DMS79 treated with DMSO at 0.1 percent for 48 hours (cell line): ENCODE data around the gene LZIC.

Experiments
- DNase-seq: peaks from one replicate; lab custom pipeline; 2025; lab: John Stamatoyannopoulos, UW

Gene LZIC

DNA sequence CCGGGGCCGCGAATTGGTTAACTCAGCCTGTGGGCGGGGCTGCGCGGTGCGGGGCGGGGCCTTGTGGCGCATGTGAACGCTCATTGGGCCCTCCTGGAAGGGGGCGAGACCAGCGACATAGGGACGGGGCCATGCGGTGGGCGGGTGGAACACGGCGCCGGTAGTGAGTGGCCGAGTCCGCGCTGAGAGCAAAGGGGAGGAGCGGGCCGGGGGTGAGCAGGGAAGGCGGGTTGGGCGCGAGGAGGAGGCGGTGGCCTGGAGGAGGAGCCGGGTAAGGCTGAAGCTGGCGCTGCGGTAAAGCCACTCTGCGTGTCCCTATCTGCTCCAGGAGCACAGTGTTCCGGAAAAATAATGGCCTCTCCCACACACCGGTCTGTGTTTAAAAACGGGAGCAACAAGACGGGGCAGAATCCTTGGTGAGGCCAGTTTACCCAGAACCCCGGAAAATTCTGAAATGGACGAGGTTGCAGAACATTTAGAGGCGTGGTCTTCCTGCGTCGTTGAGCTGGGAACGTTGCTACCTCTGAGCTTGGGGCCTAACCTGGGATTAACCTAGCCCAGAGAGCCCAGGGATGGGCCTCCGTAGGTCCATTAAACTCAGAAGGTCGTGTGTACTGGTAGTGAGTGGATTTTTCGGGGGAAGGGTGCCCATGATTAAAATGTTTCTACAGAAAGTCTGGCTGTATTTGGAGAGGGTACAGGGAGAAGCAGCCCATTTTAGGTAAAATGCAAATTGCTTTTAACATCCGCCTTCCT, 32.6 kb downstream of the LZIC start:
- DNase-seq: peak; percentile 97

DNA sequence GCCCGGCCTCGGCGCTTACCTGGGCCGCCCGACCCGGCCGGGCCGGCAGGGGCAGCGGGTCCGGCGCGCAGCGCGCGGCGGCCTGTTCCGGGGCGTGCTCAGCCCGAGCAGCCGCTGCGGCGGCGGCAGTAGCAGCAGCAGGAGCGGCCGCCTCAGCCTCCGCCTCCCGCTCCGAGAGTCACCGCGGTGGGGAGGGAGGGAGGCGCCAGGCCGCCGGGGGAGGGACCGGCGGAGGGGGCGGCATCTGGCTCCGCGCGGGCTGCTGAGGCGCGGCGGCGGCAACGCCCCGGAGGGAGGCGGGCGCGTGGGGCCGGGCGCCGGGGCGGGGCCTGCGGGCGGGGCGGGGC, 33.1 kb downstream of the LZIC start, which contains the start of gene CTNNBIP1:
Gene CTNNBIP1 (minus strand): TSS at position 194 of the 347 bp plus-strand sequence. CDS start 38,205 bp downstream, outside the sequence.
- no peak for DNase-seq

DNA sequence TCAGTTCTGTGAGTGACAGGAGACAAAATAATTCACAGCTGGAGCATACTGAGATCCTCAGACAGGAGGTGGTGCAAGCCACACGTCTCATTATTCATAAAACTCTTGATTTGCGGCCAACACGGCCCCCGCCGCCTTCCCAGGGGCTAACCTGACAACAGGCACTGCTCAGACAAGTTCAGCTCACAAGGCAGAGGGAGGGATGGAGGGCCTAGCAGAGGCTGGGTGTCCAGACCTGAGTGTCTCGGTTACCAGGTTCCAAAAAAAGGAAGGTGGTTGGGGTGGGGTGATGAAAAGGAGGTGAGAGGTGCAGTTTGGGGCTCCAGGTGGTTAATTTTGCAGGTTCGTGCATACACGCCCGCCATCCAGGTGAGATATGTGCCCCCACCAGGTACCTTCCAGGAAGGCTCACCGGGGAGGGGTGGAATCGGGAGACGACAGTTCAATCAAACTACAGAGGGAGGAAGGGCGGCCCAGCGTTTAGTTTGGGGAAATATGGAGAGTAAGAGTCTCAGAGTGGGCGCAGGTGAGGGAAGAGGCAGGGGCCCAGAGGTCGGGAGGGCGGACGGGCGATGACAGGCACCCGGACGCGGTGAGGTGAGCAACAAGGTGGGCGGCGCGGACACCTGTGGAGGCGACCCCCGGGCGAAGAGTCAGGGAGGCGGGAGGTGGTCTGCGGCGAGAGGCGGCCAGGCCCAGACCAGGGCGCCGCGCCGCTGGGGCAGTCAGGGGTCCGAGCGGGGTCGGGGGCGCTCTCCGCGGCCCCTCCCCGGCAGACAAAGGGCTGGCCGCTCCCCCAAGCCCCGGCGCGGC, 33.8 kb downstream of the LZIC start:
- peak; percentile 57 for DNase-seq

DNA sequence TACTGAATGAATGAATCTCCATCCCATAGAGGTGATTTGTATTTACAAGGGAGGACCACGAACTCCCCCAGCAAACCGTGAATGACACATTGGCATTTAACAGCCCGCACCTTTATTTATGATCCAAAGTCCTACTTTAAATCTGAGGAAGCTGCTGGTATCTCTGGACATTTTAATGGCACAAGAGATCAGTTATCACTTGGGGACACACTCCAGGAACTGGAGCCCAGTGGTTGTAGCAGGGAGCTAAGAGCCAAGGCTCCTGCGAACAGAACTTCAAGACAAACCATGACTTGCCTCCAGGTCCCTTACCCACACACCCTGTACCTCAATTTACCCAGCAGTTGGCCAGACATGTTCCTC, 34.3 kb downstream of the LZIC start:
- no peak for DNase-seq

DNA sequence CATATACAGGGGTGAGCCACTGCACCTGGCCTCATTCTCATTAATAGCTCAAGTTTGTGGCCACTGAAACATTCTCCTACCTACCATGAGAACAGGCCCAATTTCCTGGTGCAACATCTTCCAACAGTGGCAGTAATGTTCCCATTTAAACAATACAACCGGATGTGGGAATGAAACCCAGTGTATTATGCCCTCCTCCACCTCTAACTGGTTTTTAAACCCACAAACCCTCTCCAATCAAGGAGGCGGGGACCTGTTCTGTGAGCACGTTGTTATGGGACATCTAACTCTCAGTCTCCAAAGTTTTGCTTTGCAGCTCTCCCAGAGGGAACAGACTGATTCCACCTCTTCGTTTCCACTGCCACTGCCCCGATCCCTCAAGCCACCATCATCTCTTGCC, 35.8 kb downstream of the LZIC start:
- DNase-seq: no peak

DNA sequence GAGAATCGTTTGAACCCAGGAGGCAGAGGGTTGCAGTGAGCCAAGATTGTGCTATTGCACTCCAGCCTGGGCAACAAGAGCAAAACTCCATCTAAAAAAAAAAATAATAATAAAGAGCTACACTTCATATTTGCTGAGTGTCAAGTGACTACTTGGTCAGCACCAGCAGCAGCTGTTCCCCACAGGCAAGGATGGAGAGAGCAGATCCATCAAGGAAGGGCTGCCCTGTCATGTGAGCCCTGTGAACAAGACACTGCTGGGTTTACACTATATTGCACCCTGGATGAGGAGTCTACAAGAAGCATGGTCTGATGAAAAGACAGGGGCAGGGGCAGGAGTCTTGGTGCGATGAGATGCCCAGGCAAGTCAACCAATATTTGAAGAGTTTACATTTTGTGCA, 36.7 kb downstream of the LZIC start:
- DNase-seq: no peak

DNA sequence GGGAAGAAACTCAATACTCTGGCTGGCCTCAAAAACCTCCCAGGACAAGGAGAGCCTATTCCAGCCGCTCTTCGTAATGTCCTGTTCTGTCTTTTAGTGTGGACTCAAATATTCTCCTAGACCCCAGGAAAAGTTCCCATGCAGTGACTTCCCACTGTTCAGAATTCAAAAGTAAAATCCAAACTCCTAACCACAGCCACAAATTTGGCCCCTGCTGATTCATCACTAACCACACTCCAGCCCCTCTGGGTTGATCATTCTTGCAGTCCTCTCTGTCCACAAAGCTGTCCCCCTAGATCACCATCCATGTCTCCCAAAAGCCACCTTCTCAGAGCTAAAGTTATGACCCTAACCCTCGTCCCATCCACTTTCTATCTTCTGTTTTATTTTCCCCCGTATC, 38.2 kb downstream of the LZIC start:
- no peak for DNase-seq

DNA sequence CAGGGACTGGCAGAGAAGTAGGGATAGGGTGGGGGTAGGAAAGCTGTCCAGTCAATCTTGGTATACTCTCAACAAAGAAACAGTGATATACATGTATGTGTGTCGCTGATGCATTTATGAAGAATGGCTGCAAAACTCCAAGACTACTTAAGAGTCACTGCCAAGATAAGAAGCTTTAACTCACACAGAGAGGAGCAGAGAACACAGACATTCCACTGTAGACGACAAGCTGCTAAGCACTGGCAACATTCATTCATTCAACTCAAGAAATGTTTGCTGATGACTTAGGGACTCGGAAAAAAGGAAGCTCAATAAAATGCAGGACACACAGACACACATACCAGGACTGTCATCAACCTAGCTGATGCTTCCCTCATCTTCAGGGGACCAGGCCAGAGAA, 38.6 kb downstream of the LZIC start:
- DNase-seq: no peak

DNA sequence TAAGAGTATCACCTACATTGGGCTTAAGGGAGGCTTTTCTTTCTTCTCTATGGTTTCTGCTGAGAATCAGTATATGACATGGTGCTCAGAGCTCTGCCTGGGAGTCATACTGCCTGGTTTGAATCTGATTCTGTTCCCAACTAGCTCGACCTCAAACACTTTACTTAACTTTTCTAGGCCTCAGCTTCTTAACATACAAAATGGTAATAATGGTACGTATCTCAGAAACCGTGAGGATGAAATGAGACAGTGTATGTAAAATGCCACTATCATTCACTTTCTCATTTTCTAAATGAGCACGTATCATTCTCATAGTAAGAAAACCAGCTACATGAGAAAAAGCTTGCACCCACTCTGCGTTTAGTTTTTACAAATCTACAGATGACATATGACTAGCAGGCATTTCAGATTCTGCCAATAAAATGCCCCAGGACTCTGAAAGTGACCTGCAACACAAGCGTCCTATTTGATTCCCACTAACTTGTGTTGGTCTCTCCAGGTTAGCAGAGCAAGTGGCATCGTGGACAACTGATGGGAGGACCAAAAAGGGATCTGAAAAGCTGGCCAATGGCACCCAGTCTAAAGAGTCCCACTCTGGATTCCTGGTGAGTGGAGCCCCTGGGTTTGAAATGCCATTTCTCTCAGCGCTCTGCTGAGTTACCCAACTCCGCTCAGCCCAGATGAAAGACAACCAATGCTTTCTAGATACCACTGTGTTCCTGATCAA, 39.2 kb downstream of the LZIC start:
- no peak for DNase-seq

DNA sequence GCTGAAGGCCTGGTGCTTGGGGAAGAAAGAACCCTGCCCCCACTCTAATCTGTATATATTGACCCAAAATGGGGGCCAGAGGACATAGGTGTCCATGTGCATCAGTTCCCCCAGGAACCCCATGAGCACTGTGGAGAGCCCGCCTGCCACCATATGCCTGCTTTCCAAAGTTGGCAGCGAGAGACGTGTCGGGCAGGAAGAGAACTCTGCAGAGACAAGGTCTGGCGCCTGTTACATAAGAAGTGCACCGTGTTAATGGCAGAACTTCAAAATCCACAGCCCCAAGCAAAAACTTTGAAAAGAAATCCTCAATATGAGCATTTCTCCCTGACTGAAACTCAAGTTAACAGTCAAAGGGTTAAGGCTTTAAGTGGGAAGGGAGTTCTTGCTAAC, 41.1 kb downstream of the LZIC start:
- no peak for DNase-seq

DNA sequence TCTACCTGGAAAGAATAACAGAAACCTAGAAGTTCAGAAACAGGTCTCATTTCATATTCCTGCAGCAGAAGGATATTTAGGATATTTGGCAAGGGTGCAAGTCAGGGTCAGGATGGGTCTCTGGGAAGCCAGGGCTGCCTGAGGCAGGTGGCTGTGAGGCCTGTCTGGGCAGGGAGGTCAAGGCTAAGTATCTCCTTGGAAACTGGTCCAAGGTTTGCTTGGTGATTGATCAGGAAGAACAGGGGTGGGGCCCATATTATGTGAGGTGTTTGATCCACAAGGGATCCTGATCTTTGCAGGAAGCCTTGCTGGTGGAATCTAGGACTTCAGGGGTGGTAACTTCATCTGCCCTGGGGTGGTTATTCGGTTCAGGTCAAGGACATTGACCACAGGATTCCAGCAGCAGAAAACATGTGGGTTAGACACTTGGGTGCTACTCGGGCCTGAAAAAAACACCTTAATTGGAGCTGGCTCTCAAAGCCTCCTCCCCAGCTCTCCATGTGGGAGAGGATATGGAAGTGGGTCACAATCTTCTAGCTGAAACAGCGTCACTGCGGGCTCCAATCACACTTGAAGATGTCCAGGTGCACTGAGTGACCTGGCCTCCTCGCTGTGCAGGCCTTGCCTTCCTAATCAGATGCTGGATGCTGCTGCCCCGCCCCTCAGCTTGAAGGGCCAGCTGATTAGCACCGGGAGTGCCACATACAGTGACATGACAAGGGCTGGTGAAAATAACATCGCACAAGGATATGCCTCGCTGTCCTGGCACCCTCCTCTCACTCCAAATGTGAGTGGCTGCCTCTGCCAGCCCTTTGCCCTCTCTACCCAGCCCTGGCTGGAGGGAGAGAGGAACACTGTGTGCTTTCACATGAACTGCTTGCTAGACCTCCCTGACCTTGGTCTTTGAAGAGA, 41.8 kb downstream of the LZIC start:
- DNase-seq: no peak

DNA sequence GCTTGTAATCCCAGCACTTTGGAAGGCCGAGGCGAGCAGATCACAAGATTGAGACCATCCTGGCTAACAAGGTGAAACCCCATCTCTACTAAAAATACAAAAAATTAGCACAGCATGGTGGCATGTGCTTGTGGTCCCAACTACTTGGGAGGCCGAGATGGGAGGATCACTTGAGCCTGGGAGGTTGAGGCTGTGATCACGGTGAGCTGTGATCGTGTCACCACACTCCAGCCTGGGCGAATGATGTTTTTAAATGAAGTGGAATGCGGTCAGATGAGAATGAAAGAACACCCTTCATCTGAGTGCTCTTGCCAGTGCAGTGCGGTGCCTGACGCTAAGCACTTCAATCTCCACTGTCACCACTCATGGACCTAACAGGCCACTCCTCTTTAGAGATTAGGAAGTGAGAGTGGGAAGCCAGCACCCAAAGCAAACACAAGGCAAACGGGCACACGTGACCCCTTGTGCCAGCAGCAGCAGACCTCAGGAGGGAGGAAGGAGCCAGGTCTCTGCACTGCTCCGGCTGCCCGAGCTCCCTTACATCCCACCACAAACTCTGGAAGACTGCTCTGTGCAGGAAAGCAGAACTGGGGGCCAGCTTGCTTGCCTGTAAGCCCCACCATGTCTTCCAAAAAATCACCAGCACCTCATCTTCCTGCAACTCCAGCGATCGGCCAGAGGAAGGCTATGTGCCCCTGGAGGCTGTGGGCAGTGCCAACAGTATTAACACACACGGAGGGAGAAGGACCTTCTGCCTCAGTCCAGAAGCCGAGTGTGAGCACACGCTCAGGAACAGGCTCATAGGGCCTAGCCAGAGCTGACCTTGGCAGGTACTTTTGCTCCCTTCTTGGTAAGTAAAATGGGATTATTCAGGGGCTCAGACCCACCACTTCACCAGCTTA, 42.8 kb downstream of the LZIC start:
- peak; percentile 98 for DNase-seq

DNA sequence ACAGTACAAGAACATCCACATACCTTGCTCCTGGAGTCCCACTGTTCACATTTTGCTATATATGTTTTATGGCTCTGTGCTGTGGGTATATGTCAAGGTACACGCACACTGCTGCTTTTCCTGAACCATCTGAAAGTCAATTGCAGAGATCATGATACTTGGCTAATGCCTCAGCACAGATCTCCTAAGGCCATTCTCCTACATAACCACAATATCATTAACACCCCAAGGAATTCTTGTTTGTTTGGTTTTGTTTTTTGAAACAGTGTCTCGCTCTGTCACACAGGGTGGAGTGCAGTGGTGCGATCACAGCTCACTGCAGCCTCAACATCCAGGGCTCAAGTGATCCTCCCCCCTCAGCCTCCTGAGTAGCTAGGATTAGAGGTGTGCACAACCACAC, 49.1 kb downstream of the LZIC start:
- DNase-seq: no peak

DNA sequence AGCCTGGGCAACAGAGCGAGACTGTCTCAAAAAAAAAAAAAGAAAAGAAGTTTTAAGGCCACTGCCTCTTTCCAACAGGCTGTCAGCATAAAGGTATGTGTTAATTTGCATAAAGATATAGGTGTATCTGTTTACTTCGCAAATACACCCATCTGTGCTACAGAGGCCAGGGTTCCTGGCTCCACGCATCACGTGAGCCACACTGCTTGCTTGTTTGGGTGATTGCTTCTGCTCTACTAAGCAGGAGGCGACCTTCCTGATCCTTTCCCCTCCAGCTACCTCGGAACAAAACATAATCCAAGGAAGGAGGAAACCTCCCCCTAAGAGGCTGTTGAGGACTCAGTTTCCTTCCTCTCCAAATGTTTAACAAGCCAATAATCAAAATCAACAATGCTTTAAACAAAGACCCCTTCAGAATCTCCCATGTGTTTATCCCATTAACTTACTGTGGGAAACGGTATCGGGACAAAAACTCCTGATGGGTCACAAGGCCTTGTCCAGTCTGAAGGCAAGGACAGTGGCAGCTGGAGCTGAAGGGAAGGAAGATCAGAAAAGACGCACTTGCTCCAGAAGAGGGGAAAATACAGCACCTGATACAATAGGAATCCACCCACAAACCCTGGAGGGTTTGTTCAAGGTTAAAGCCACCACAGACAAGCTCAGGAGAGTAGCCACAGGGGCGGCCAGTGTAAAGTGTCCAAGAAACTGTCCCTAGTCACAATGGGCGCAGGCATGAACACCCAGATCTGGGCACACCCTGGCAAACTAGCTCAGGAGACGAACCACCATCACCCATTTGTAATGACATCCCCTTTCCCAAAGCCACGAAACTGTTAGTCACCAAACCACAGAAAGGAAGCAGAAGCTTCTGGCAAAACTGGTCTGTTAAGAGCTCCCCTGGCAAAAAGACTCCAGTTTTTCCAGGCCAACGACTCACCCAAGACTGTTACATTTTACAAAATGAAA, 50.3 kb downstream of the LZIC start:
- DNase-seq: no peak

DNA sequence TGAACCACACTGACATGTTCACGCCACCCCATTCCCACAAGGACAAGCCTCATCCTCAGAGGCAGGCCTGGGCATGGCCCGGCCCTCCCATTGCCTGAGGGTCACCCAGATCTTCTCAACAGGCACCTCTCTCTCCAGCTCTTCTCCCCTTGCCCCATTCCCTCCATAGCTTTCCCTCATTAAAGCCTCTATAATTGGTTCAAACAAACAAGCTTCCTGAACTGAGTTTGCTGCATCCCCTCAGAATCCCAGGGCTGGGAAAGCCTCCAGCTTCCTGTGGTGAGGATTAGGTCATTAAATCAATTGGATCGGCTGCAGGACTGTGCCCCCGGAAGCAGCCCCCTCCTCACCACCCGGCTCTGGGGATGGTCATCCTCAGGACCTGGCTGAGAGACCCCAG, 52.0 kb downstream of the LZIC start:
- DNase-seq: no peak

DNA sequence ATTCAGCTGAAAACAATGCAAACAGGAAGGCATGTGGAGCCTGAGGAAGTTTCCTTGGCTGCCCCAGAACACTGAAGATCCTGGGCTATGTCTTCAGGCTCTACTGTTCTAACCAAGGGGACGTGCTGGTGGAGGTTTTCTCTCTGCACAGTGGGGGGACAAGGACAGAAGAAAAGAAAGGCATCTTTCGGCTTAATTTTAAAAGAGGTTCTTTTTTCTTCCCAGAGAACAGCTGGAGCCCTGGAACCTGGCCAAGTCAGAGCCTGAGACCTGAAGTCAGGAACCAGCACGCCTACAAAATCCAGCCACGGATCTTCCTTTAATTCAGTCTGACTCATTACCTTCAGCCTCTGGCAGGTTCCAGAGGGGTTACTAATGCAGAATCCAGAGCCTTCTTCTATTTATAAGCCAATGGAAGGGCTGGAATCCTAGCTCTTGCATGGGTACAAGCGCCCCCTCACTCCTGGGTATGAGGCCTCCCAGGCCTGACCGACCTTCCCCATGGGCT, 52.9 kb downstream of the LZIC start:
- DNase-seq: peak; percentile 86

DNA sequence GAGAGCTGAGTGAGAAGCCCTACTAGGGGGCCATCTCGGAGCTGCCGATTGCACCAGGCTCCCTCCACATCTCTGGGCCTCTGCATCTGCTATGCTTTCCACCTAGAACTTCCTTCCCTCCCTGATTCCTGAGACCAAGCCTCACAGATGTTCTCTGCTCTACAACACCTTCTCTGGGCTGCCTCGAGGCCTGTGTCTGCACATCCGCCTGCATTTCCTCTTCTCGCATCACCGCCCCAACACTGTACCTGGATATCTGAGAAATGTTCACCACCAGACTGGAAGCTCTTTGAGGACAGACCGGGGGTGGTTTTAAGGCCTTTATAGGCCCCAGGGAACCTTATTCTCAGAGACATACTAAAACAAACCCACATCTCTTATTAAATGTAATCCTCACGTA, 53.8 kb downstream of the LZIC start:
- DNase-seq: no peak

DNA sequence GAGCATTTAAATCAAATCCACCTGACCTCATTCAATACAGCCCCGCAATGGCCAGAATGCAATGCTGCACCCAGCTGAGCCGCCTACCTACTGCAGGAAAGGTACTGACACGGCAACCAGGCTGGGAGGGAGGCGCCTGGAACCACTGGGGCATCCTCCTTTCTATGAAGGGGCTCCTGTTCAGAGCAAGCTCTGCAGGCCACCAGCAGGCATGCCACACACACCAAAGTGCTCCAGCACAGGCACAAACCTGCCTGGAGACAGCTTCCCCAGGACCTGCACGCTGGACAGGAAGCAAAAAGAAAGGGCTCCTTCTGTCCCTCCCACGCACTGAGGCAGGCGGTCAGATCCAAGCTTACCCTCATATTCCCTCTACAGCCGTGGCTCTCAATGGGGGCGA, 54.3 kb downstream of the LZIC start:
- no peak for DNase-seq

DNA sequence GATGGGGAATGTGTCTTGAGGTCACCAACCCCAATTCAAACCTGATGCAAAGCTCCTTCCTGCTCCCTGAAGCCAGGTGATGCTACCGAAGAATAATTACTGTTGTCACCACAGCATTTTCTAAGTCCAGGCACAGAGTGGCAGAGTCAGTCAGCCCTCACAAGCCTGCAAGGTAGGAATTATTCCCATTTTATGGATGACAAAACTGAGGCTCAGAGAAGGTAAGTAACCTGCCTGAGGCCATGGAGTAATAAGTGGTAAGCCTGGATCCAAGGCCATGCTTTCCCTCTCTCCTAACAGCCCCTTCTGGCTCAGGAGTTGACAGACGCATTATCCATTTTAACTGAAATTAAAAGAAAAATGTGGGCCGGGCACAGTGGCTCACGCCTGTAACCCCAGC, 56.1 kb downstream of the LZIC start:
- DNase-seq: no peak
